ENCODE measurements around the gene RTTN. TPM values are rescaled to one million over a fixed set of nuclear protein-coding genes. Genes with fewer than 3 reads are reported as not detected.

The RTTN gene
- total RNA-seq, 1 experiment from 2014 or later: 16.9 TPM

DNA sequence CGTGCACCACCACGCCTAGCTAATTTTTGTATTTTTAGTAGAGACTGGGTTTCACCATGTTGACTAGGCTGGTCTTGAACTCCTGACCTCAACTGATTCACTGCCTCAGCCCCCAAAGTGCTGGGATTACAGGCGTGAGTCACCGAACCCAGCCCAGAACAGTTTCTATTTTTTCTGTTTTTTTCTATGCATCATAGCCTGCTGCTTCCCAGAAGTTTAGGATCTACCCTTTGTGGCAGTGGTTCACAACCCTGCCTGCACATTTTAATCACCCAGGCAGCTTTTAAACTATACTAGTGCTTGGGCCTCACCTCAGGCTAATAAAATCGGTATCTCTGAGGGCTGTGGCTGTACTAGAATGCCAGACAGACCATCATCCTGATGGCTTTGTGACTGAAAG is 43.6 kb upstream of the RTTN start:
- Histone ChIP-seq H3K36me3 (ENCODE audit: control insufficient read depth, insufficient read depth, low read length) (no peaks in the 10 kb centered on the region), H3K27ac (ENCODE audit: low read length) (0 out of 2 replicates have a peak overlapping the region, but pooled peaks have one; percentile 17), H3K9me3 (ENCODE audit: control insufficient read depth, insufficient read depth, low read depth, low read length) (no peaks in the 10 kb centered on the region), H3K4me3 (ENCODE audit: low read depth in 2 of 2, low read length in 2 of 2) (no peak overlapping the region), H3K4me1 (ENCODE audit: control insufficient read depth, insufficient read depth, low read length) (peaks cover 9% of the 10 kb centered on the region), H3K27me3 (ENCODE audit: control insufficient read depth, insufficient read depth, low read length) (no peaks in the 10 kb centered on the region)
- ATAC-seq (0 out of 2 replicates have a peak, but pooled peaks have one; percentile 42), DNase-seq (ENCODE audit: low read depth, low spot score) (no peak)
- POLR2A ChIA-PET: no interaction called here
- no TSS peak for BruUV-seq (replicated peaks)
- TF ChIP-seq POLR2AphosphoS5 (IDR thresholded peaks at IDR 0.05; ENCODE audit: low read depth, low read length) (no peak), SIN3A (IDR thresholded peaks at IDR 0.05; ENCODE audit: borderline replicate concordance, insufficient read depth, low read depth, low read length) (no peak), TCF7L2 (IDR thresholded peaks at IDR 0.05; ENCODE audit: low read depth, low read length) (no peak)
- TF ChIP-seq, protein P1, sequence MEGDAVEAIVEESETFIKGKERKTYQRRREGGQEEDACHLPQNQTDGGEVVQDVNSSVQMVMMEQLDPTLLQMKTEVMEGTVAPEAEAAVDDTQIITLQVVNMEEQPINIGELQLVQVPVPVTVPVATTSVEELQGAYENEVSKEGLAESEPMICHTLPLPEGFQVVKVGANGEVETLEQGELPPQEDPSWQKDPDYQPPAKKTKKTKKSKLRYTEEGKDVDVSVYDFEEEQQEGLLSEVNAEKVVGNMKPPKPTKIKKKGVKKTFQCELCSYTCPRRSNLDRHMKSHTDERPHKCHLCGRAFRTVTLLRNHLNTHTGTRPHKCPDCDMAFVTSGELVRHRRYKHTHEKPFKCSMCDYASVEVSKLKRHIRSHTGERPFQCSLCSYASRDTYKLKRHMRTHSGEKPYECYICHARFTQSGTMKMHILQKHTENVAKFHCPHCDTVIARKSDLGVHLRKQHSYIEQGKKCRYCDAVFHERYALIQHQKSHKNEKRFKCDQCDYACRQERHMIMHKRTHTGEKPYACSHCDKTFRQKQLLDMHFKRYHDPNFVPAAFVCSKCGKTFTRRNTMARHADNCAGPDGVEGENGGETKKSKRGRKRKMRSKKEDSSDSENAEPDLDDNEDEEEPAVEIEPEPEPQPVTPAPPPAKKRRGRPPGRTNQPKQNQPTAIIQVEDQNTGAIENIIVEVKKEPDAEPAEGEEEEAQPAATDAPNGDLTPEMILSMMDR (IDR thresholded peaks at IDR 0.05): no peak
- TF ChIP-seq, protein P2, sequence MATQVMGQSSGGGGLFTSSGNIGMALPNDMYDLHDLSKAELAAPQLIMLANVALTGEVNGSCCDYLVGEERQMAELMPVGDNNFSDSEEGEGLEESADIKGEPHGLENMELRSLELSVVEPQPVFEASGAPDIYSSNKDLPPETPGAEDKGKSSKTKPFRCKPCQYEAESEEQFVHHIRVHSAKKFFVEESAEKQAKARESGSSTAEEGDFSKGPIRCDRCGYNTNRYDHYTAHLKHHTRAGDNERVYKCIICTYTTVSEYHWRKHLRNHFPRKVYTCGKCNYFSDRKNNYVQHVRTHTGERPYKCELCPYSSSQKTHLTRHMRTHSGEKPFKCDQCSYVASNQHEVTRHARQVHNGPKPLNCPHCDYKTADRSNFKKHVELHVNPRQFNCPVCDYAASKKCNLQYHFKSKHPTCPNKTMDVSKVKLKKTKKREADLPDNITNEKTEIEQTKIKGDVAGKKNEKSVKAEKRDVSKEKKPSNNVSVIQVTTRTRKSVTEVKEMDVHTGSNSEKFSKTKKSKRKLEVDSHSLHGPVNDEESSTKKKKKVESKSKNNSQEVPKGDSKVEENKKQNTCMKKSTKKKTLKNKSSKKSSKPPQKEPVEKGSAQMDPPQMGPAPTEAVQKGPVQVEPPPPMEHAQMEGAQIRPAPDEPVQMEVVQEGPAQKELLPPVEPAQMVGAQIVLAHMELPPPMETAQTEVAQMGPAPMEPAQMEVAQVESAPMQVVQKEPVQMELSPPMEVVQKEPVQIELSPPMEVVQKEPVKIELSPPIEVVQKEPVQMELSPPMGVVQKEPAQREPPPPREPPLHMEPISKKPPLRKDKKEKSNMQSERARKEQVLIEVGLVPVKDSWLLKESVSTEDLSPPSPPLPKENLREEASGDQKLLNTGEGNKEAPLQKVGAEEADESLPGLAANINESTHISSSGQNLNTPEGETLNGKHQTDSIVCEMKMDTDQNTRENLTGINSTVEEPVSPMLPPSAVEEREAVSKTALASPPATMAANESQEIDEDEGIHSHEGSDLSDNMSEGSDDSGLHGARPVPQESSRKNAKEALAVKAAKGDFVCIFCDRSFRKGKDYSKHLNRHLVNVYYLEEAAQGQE (IDR thresholded peaks at IDR 0.05; ENCODE audit: insufficient read depth in 1 of 2, low read depth in 2 of 2, low read length in 1 of 2): no peak
- intact Hi-C loops (cut with micrococcal nuclease; ENCODE audit: unreplicated experiment): no loop called here
- in situ Hi-C loops (cut with HindIII; ENCODE audit: low pct_unique_long_range_greater_than_20kb, low sequenced_read_pairs): no loop called here
- CTCF ChIA-PET: no interaction called here

DNA sequence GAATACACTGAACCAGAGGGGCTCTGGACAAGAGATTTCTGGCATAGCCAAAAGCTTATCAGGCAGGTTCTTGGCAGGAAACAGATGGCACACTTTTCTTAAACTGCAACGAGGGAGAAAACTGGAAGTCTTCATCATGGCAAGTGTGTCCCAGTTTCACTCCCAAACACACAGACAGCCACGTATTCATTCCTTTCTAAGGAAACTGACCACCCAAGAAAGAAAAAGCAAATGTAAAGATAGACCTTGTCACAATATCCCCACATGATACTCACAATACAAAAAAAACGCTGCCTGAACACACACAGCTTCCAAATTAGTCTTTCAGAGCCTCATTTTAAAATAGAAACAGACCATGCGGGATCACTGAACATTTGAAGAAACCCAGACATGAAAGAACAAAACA is 40.6 kb upstream of the RTTN start:
- intact Hi-C loops (cut with micrococcal nuclease; ENCODE audit: unreplicated experiment): no loop called here
- no peak overlapping the region for H3K4me3 ChIP-seq (ENCODE audit: low read depth in 2 of 2, low read length in 2 of 2)
- no peak for DNase-seq (ENCODE audit: low read depth, low spot score)
- BruUV-seq (replicated peaks): no TSS peak
- H3K4me1 ChIP-seq (ENCODE audit: control insufficient read depth, insufficient read depth, low read length): peaks cover 9% of the 10 kb centered on the region; the same call in 1 of the 2 replicates
- in situ Hi-C loops (cut with HindIII; ENCODE audit: low pct_unique_long_range_greater_than_20kb, low sequenced_read_pairs): no loop called here
- H3K27me3 ChIP-seq (ENCODE audit: control insufficient read depth, insufficient read depth, low read length): no peaks in the 10 kb centered on the region
- H3K27ac ChIP-seq (ENCODE audit: low read length): peak overlapping the region; percentile 63; the same call in 1 of the 2 replicates
- H3K9me3 ChIP-seq (ENCODE audit: control insufficient read depth, insufficient read depth, low read depth, low read length): no peaks in the 10 kb centered on the region
- ChIA-PET CTCF (interaction anchor here (0.6 kb wide), 1 partner anchor 19 kb away, joined by 3 read pairs; no protein-coding TSS in a partner anchor), POLR2A (interaction anchor here (0.7 kb wide), 1 partner anchor 174 kb away, joined by 8 read pairs; no protein-coding TSS in a partner anchor)
- TF ChIP-seq SIN3A (IDR thresholded peaks at IDR 0.05; ENCODE audit: borderline replicate concordance, insufficient read depth, low read depth, low read length): no peak
- TF ChIP-seq, protein P2 (IDR thresholded peaks at IDR 0.05; ENCODE audit: insufficient read depth in 1 of 2, low read depth in 2 of 2, low read length in 1 of 2): no peak
- TF ChIP-seq, protein P1 (IDR thresholded peaks at IDR 0.05): no peak
- no peak for TF ChIP-seq POLR2AphosphoS5 (IDR thresholded peaks at IDR 0.05; ENCODE audit: low read depth, low read length)
- no peak for TF ChIP-seq TCF7L2 (IDR thresholded peaks at IDR 0.05; ENCODE audit: low read depth, low read length)
- no peaks in the 10 kb centered on the region for H3K36me3 ChIP-seq (ENCODE audit: control insufficient read depth, insufficient read depth, low read length)
- ATAC-seq: no peak
